ENCODE measurements around the gene TIAM1.

TIAM1 gene

DNA sequence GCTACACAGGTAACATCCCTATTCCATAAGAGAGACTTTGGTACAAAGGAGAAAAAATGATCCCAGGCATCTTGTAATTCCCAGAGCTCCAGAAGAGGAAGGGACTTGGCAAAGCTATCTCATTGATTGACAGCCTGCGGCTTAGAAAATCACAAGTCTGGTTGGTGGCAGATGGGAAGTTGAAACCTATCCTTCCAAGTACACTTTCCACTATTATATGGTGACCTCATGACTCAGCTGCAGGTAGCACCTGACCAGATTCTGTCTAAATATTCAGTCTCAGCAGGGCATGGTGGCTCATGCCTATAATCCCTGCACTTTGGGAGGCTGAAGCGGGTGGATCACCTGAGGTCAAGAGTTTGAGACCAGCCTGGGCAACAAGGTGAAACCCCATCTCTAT is 89.9 kb downstream of the TIAM1 start:
- Histone ChIP-seq H3F3A (ENCODE audit: insufficient read depth) (no peaks in the 10 kb centered on the region), H4K20me1 (ENCODE audit: low read depth, low read length) (no peaks in the 10 kb centered on the region), H3K4me2 (ENCODE audit: low read depth, low read length, poor library complexity, severe bottlenecking) (no peak overlapping the region), H3K27me3 (ENCODE audit: low read length) (no peaks in the 10 kb centered on the region), H3K79me2 (ENCODE audit: insufficient read depth, low read length) (no peaks in the 10 kb centered on the region; the same call in 1 of the 2 replicates), H3K4me3 (ENCODE audit: insufficient read depth, low read length, poor library complexity, severe bottlenecking) (no peak overlapping the region), H2AFZ (ENCODE audit: low read depth, low read length, severe bottlenecking) (no peak overlapping the region), H3K27ac (ENCODE audit: low read depth, low read length) (no peak overlapping the region), H3K9me3 (ENCODE audit: insufficient read depth, low read length) (no peaks in the 10 kb centered on the region), H3K9ac (ENCODE audit: low read length) (no peak overlapping the region), H3K9me2 (replicated peaks; ENCODE audit: insufficient read depth, low read length) (no peaks in the 10 kb centered on the region), H3K36me3 (ENCODE audit: low read length) (no peaks in the 10 kb centered on the region)
- TF ChIP-seq EZH2phosphoT487 (conservative IDR thresholded peaks at IDR 0.05; ENCODE audit: low read length) = no peak

DNA sequence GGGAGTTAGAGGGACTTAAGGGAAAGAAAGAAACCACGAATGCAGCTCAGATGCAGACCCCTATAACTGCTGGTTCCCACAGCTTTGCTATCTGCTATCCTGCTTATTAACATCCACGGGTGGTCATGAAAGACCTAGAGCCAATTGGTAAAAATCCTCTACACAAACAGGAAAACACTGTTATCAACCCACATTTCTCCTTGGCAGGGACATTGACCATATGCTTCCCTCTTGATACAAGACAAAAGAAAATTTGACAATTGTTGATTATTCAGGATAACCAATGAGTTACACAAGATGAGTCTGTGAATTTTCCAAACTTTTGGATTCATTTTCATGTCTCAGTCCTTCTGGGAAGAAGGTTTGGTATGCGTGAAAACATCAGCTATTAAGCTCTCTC is 90.4 kb downstream of the TIAM1 start:
- no peaks in the 10 kb centered on the region for H3K9me2 ChIP-seq (replicated peaks; ENCODE audit: insufficient read depth, low read length)
- no peaks in the 10 kb centered on the region for H3F3A ChIP-seq (ENCODE audit: insufficient read depth)
- no peak overlapping the region for H2AFZ ChIP-seq (ENCODE audit: low read depth, low read length, severe bottlenecking)
- H3K27ac ChIP-seq (ENCODE audit: low read depth, low read length) = no peak overlapping the region
- H3K9ac ChIP-seq (ENCODE audit: low read length) = no peak overlapping the region
- no peaks in the 10 kb centered on the region; the same call in 1 of the 2 replicates for H3K79me2 ChIP-seq (ENCODE audit: insufficient read depth, low read length)
- H3K9me3 ChIP-seq (ENCODE audit: insufficient read depth, low read length) = no peaks in the 10 kb centered on the region
- H3K4me3 ChIP-seq (ENCODE audit: insufficient read depth, low read length, poor library complexity, severe bottlenecking) = no peak overlapping the region
- no peaks in the 10 kb centered on the region for H4K20me1 ChIP-seq (ENCODE audit: low read depth, low read length)
- H3K4me2 ChIP-seq (ENCODE audit: low read depth, low read length, poor library complexity, severe bottlenecking) = no peak overlapping the region
- no peaks in the 10 kb centered on the region for H3K27me3 ChIP-seq (ENCODE audit: low read length)
- TF ChIP-seq, protein P1, sequence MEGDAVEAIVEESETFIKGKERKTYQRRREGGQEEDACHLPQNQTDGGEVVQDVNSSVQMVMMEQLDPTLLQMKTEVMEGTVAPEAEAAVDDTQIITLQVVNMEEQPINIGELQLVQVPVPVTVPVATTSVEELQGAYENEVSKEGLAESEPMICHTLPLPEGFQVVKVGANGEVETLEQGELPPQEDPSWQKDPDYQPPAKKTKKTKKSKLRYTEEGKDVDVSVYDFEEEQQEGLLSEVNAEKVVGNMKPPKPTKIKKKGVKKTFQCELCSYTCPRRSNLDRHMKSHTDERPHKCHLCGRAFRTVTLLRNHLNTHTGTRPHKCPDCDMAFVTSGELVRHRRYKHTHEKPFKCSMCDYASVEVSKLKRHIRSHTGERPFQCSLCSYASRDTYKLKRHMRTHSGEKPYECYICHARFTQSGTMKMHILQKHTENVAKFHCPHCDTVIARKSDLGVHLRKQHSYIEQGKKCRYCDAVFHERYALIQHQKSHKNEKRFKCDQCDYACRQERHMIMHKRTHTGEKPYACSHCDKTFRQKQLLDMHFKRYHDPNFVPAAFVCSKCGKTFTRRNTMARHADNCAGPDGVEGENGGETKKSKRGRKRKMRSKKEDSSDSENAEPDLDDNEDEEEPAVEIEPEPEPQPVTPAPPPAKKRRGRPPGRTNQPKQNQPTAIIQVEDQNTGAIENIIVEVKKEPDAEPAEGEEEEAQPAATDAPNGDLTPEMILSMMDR (IDR thresholded peaks at IDR 0.05; ENCODE audit: insufficient read depth, low read length, poor library complexity, severe bottlenecking) = no peak
- TF ChIP-seq EZH2phosphoT487 (conservative IDR thresholded peaks at IDR 0.05; ENCODE audit: low read length) = no peak
- no peaks in the 10 kb centered on the region for H3K36me3 ChIP-seq (ENCODE audit: low read length)

DNA sequence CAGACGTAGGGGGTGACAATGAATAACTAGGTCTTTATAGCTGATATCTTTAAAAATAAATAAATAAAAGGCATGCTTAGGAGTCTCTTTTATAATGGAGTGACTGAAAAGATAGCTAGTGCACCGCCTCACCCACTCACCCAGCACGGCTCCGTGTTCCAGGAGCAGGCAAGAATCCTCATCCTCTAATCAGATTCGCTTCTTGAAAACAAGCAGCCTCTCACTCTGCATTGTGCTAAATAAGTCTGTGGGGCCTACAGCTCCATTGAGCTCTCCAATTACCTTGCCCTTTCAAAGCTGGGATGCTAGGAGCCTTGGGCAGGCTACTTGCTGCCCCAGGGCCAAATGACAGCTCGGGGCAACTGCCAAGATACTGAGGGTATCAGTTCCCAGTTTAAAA is 91.5 kb downstream of the TIAM1 start:
- no peaks in the 10 kb centered on the region for H4K20me1 ChIP-seq (ENCODE audit: low read depth, low read length)
- no peaks in the 10 kb centered on the region for H3F3A ChIP-seq (ENCODE audit: insufficient read depth)
- no peak overlapping the region for H3K27ac ChIP-seq (ENCODE audit: low read depth, low read length)
- H3K27me3 ChIP-seq (ENCODE audit: low read length) = no peaks in the 10 kb centered on the region
- H3K79me2 ChIP-seq (ENCODE audit: insufficient read depth, low read length) = no peaks in the 10 kb centered on the region; the same call in 1 of the 2 replicates
- H2AFZ ChIP-seq (ENCODE audit: low read depth, low read length, severe bottlenecking) = no peak overlapping the region
- no peaks in the 10 kb centered on the region for H3K9me3 ChIP-seq (ENCODE audit: insufficient read depth, low read length)
- TF ChIP-seq, protein P1 (IDR thresholded peaks at IDR 0.05; ENCODE audit: insufficient read depth, low read length, poor library complexity, severe bottlenecking) = no peak
- TF ChIP-seq EZH2phosphoT487 (conservative IDR thresholded peaks at IDR 0.05; ENCODE audit: low read length) = no peak
- H3K9me2 ChIP-seq (replicated peaks; ENCODE audit: insufficient read depth, low read length) = no peaks in the 10 kb centered on the region
- H3K4me2 ChIP-seq (ENCODE audit: low read depth, low read length, poor library complexity, severe bottlenecking) = no peak overlapping the region
- H3K9ac ChIP-seq (ENCODE audit: low read length) = no peak overlapping the region
- no peak overlapping the region for H3K4me3 ChIP-seq (ENCODE audit: insufficient read depth, low read length, poor library complexity, severe bottlenecking)
- H3K36me3 ChIP-seq (ENCODE audit: low read length) = no peaks in the 10 kb centered on the region

DNA sequence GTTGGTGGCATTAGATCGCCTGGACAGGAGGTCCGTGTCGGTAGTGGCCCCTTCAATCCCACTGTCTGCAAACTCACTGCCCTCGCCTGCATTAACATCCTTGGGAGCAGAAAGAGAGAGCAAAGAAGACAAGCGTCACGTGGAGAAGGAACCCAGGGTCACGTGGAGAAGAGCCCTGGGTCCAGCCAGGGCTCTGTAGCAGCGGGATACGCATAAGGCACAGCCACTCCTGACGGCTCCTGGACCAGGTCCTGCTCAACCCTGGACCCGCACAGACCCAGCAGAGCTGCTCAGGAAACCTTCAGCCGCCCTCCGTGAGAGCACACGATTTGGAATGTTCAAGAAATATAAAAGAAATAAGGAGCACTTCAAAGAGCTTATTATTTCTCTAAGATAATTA is 92.0 kb downstream of the TIAM1 start:
- no peaks in the 10 kb centered on the region for H3F3A ChIP-seq (ENCODE audit: insufficient read depth)
- H4K20me1 ChIP-seq (ENCODE audit: low read depth, low read length) = no peaks in the 10 kb centered on the region
- H3K79me2 ChIP-seq (ENCODE audit: insufficient read depth, low read length) = no peaks in the 10 kb centered on the region; the same call in 1 of the 2 replicates
- H3K9me3 ChIP-seq (ENCODE audit: insufficient read depth, low read length) = no peaks in the 10 kb centered on the region
- H3K27me3 ChIP-seq (ENCODE audit: low read length) = no peaks in the 10 kb centered on the region
- H3K36me3 ChIP-seq (ENCODE audit: low read length) = no peaks in the 10 kb centered on the region
- H3K9me2 ChIP-seq (replicated peaks; ENCODE audit: insufficient read depth, low read length) = no peaks in the 10 kb centered on the region
- no peak for TF ChIP-seq EZH2phosphoT487 (conservative IDR thresholded peaks at IDR 0.05; ENCODE audit: low read length)
- TF ChIP-seq, protein P1 (IDR thresholded peaks at IDR 0.05; ENCODE audit: insufficient read depth, low read length, poor library complexity, severe bottlenecking) = no peak
- no peak overlapping the region for H2AFZ ChIP-seq (ENCODE audit: low read depth, low read length, severe bottlenecking)
- H3K9ac ChIP-seq (ENCODE audit: low read length) = no peak overlapping the region
- H3K27ac ChIP-seq (ENCODE audit: low read depth, low read length) = no peak overlapping the region
- no peak overlapping the region for H3K4me3 ChIP-seq (ENCODE audit: insufficient read depth, low read length, poor library complexity, severe bottlenecking)
- no peak overlapping the region for H3K4me2 ChIP-seq (ENCODE audit: low read depth, low read length, poor library complexity, severe bottlenecking)

Measured in SU-DHL-6 (cell line).